Skeletal muscle tissue (tissue), 5 donors: ENCODE measurements around the gene RNF213. TPM values are rescaled to one million over a fixed set of nuclear protein-coding genes. Genes with fewer than 3 reads are reported as not detected.

Experiments used
- H3K27ac ChIP-seq: one replicate; pipeline ENCODE4 v1.7.0; 2013; ENCODE audit warnings: mild to moderate bottlenecking, low read depth, low read length, inconsistent platforms
- H3K27me3 ChIP-seq, 3 donors: one replicate each; pipeline ENCODE4 v1.7.0; 2013; ENCODE audit warnings: low read length in 3 of 3; ENCODE audit not compliant: control insufficient read depth in 3 of 3, insufficient read depth in 3 of 3
- H3K36me3 ChIP-seq, 3 donors: one replicate each; pipeline ENCODE4 v1.7.0; 2013; ENCODE audit warnings: low read length in 3 of 3; ENCODE audit not compliant: control insufficient read depth in 3 of 3, insufficient read depth in 3 of 3
- H3K4me1 ChIP-seq, 3 donors: one replicate each; pipeline ENCODE4 v1.7.0; 2013; ENCODE audit warnings: low read length in 3 of 3, mild to moderate bottlenecking in 3 of 3; ENCODE audit not compliant: control insufficient read depth in 3 of 3, insufficient read depth in 3 of 3
- H3K4me3 ChIP-seq, 3 donors: one replicate each; pipeline ENCODE4 v1.7.0; 2013; ENCODE audit warnings: low read length in 3 of 3
- H3K9ac ChIP-seq, 3 donors: one replicate each; pipeline ENCODE4 v1.7.0; 2013; ENCODE audit warnings: low read length in 3 of 3, mild to moderate bottlenecking in 3 of 3, moderate library complexity in 2 of 3, low read depth in 1 of 3
- H3K9me3 ChIP-seq, 3 donors: one replicate each; pipeline ENCODE4 v1.7.0; 2013; ENCODE audit warnings: low read length in 3 of 3; ENCODE audit not compliant: control insufficient read depth in 3 of 3
- small RNA-seq: library from RNA; depleted of rRNA; stranded (forward); fragments of <200 nt; gene quantifications from one replicate; pipeline ENCODE3, GENCODE V24; 2014
- total RNA-seq: library from RNA; depleted of rRNA; stranded (reverse); fragments of >200 nt; gene quantifications from one replicate; pipeline ENCODE4 v1.2.3, GENCODE V29; 2014
- donor health status: Osteomylitis.

The RNF213 gene
- total RNA-seq, 1 donor from 2014 or later = 63.2 TPM

GRCh38 chr17:80445007-80445725 is 184.5 kb downstream of the RNF213 start:
- Histone ChIP-seq H3K27ac (no peak overlapping the region), H3K27me3 (peaks cover 0 to 2% (median 0%) of the 10 kb centered on the region in 3 donors), H3K36me3 (peaks cover 0 to 2% (median 0%) of the 10 kb centered on the region in 3 donors), H3K9me3 (no peaks in the 10 kb centered on the region), H3K9ac (no peak overlapping the region), H3K4me3 (no peak overlapping the region), H3K4me1 (peaks cover 0 to 2% (median 0%) of the 10 kb centered on the region in 3 donors)

DNA sequence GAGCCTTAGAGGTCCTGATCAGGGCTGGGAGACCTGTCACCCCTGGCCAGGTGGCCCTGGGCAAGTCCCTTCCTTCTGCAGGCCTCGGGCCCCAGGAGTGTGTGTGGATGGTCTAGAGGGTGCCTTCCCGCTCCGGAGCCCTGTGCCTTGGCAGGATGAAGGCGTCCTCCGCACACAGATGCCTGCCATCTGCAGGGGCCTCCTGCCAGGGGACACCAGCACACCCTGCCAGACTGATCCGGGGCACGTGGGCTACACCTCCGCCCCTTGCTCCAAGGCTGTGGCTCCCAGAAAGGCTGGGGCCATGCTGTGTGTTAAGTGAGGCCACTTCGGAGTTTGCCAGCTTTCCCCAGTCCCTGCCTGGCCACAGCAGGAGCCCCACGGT is 185.1 kb downstream of the RNF213 start:
- no peaks in the 10 kb centered on the region for H3K9me3 ChIP-seq
- peaks cover 0 to 2% (median 0%) of the 10 kb centered on the region in 3 donors for H3K4me1 ChIP-seq
- no peak overlapping the region for H3K4me3 ChIP-seq
- H3K9ac ChIP-seq = no peak overlapping the region
- no peak overlapping the region for H3K27ac ChIP-seq
- H3K27me3 ChIP-seq = peaks cover 0 to 2% (median 0%) of the 10 kb centered on the region in 3 donors
- H3K36me3 ChIP-seq = peaks cover 0 to 2% (median 0%) of the 10 kb centered on the region in 3 donors

GRCh38 chr17:80446645-80447405 is 186.2 kb downstream of the RNF213 start:
- H3K36me3 ChIP-seq = peaks cover 0 to under 1% (median 0%) of the 10 kb centered on the region in 3 donors
- H3K9me3 ChIP-seq = no peaks in the 10 kb centered on the region
- H3K9ac ChIP-seq = no peak overlapping the region
- no peak overlapping the region for H3K27ac ChIP-seq
- no peak overlapping the region for H3K4me3 ChIP-seq
- peaks cover 0 to 2% (median 0%) of the 10 kb centered on the region in 3 donors for H3K4me1 ChIP-seq
- peaks cover 0 to 2% (median 0%) of the 10 kb centered on the region in 3 donors for H3K27me3 ChIP-seq

DNA sequence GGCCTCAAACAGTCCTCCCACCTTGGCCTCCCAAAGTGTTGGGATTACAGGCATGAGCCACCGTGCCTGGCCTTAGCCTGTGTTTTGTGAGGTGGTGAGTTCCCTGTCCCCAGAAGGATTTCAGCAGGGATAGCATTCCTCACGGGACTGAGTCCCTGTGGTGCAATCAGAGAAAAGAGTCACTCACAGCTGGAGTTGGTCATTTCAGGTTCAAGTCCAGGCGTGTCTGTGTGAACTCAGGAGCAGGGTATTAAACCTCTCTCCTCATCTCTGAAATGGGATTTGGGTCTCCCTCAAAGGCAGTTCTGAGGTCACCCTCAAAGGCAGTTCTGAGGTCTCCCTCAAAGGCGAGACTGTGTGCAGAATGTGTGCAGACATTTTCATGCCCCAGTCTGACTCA is 187.1 kb downstream of the RNF213 start:
- H3K9ac ChIP-seq = no peak overlapping the region
- no peaks in the 10 kb centered on the region for H3K9me3 ChIP-seq
- no peak overlapping the region for H3K27ac ChIP-seq
- peaks cover 0 to 4% (median 2%) of the 10 kb centered on the region in 3 donors for H3K4me1 ChIP-seq
- no peaks in the 10 kb centered on the region for H3K36me3 ChIP-seq
- peaks cover 0 to 2% (median 0%) of the 10 kb centered on the region in 3 donors for H3K27me3 ChIP-seq
- no peak overlapping the region for H3K4me3 ChIP-seq

Small RNAs within 50 kb of the gene (small RNA-seq; reads per million reads assigned to genes)
- gene MIR4730 = not detected

Other genes starting within 250 kb of the RNF213 start
- 19.3 TPM for gene TBC1D16, start 225.0 kb upstream of the RNF213 start, total RNA-seq
- 1.0 TPM for gene CCDC40, start 224.2 kb upstream of the RNF213 start, total RNA-seq
- gene GAA, start 159.3 kb upstream of the RNF213 start, total RNA-seq = 14.1 TPM
- gene EIF4A3, start 113.7 kb upstream of the RNF213 start, total RNA-seq = 71.5 TPM
- 0.52 TPM for gene CARD14, start 90.8 kb upstream of the RNF213 start, total RNA-seq
- gene SGSH, start 40.5 kb upstream of the RNF213 start, total RNA-seq = 6.3 TPM
- 7.3 TPM for gene SLC26A11, start 40.4 kb upstream of the RNF213 start, total RNA-seq
- 7.8 TPM for gene ENDOV, start 154.3 kb downstream of the RNF213 start, total RNA-seq
- gene NPTX1, start 215.8 kb downstream of the RNF213 start, total RNA-seq = 1.0 TPM